H1 (cell line): ENCODE results near the gene MAOB. TPM values are rescaled to one million over a fixed set of nuclear protein-coding genes. Genes with fewer than 3 reads are reported as not detected.

Source experiments
- JUN ChIP-seq: IDR thresholded peaks from 2 replicates; pipeline ENCODE4 v1.6.1; 2011; ENCODE audit warnings: low read depth, mild to moderate bottlenecking, improper control_type of control experiment, low read length
- SIN3A ChIP-seq, 2 experiments: IDR thresholded peaks in 1 of 2; conservative IDR thresholded peaks in 1 of 2; 2 replicates each; pipeline ENCODE4 v1.6.1; 2011 to 2012; ENCODE audit warnings: low read length in 2 of 2, improper control_type of control experiment in 1 of 2, low read depth in 1 of 2, mild to moderate bottlenecking in 1 of 2
- YY1 ChIP-seq: IDR thresholded peaks from 2 replicates; pipeline ENCODE4 v1.6.1; 2011; ENCODE audit warnings: low read depth, mild to moderate bottlenecking, low read length
- polyA plus RNA-seq, 7 experiments: library from polyadenylated mRNA; depleted of rRNA in 3 of 7; stranded (reverse) in 5 of 7; unstranded in 2 of 7; fragments of >200 nt in 5 of 7; fragments of 200-250 nt in 2 of 7; gene quantifications; 1 replicate in 5 of 7; 2 replicates in 1 of 7; 4 replicates in 1 of 7; pipeline versions ENCODE4 v1.2.1 to v1.2.3, GENCODE V29; 2011 to 2013; ENCODE audit warnings: missing spikeins in 2 of 7, mixed read lengths in 2 of 7
- total RNA-seq: library from RNA; stranded (reverse); fragmentation: NEBNext Ultra II Directional; extraction: Animal tissue kit (Norgen Biotek cat#: 25700); gene quantifications from 2 replicates; pipeline ENCODE4 v1.2.1, GENCODE V29; 2021
- TF ChIP-seq, protein P1 (sequence below): fragments of 300-600 bp; sonication (generic); IDR thresholded peaks from 2 replicates; pipeline ENCODE4 v1.7.1; 2012; ENCODE audit warnings: low read length, moderate library complexity, mild to moderate bottlenecking, inconsistent platforms; ENCODE audit not compliant: insufficient replicate concordance

The MAOB gene
- total and polyA plus RNA-seq, 2 of the 8 experiments (the other 6 are each of a cell fraction or from before 2014, with no cell fraction given) = 0.73 to 1.1 TPM

DNA sequence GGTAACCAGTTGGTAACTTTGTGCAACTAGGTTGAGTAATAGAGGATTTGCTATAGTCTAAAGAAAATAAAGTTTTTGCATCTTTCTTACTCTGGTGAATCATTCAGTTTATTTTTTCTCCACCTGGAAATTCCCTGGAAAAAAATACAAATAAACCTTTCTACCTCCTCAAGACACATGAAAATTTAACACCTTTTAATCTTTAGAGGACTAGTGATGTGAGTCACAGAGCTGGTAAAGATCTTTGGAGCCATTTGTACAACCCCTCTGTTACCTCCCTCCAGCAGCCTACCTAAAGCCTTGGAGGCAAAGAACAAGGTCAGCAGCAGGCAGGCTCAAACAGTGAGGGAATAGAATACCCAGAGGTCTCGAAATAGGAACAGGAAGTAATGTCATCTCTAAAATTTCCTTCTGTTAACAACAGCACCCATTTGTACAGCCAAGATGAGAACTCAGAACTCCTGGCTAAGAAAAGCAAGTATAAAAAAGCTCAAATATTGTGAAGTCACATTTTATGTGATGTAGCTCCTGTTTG lies 10.2 kb upstream of the MAOB start (continued):
- TF ChIP-seq, protein P1, sequence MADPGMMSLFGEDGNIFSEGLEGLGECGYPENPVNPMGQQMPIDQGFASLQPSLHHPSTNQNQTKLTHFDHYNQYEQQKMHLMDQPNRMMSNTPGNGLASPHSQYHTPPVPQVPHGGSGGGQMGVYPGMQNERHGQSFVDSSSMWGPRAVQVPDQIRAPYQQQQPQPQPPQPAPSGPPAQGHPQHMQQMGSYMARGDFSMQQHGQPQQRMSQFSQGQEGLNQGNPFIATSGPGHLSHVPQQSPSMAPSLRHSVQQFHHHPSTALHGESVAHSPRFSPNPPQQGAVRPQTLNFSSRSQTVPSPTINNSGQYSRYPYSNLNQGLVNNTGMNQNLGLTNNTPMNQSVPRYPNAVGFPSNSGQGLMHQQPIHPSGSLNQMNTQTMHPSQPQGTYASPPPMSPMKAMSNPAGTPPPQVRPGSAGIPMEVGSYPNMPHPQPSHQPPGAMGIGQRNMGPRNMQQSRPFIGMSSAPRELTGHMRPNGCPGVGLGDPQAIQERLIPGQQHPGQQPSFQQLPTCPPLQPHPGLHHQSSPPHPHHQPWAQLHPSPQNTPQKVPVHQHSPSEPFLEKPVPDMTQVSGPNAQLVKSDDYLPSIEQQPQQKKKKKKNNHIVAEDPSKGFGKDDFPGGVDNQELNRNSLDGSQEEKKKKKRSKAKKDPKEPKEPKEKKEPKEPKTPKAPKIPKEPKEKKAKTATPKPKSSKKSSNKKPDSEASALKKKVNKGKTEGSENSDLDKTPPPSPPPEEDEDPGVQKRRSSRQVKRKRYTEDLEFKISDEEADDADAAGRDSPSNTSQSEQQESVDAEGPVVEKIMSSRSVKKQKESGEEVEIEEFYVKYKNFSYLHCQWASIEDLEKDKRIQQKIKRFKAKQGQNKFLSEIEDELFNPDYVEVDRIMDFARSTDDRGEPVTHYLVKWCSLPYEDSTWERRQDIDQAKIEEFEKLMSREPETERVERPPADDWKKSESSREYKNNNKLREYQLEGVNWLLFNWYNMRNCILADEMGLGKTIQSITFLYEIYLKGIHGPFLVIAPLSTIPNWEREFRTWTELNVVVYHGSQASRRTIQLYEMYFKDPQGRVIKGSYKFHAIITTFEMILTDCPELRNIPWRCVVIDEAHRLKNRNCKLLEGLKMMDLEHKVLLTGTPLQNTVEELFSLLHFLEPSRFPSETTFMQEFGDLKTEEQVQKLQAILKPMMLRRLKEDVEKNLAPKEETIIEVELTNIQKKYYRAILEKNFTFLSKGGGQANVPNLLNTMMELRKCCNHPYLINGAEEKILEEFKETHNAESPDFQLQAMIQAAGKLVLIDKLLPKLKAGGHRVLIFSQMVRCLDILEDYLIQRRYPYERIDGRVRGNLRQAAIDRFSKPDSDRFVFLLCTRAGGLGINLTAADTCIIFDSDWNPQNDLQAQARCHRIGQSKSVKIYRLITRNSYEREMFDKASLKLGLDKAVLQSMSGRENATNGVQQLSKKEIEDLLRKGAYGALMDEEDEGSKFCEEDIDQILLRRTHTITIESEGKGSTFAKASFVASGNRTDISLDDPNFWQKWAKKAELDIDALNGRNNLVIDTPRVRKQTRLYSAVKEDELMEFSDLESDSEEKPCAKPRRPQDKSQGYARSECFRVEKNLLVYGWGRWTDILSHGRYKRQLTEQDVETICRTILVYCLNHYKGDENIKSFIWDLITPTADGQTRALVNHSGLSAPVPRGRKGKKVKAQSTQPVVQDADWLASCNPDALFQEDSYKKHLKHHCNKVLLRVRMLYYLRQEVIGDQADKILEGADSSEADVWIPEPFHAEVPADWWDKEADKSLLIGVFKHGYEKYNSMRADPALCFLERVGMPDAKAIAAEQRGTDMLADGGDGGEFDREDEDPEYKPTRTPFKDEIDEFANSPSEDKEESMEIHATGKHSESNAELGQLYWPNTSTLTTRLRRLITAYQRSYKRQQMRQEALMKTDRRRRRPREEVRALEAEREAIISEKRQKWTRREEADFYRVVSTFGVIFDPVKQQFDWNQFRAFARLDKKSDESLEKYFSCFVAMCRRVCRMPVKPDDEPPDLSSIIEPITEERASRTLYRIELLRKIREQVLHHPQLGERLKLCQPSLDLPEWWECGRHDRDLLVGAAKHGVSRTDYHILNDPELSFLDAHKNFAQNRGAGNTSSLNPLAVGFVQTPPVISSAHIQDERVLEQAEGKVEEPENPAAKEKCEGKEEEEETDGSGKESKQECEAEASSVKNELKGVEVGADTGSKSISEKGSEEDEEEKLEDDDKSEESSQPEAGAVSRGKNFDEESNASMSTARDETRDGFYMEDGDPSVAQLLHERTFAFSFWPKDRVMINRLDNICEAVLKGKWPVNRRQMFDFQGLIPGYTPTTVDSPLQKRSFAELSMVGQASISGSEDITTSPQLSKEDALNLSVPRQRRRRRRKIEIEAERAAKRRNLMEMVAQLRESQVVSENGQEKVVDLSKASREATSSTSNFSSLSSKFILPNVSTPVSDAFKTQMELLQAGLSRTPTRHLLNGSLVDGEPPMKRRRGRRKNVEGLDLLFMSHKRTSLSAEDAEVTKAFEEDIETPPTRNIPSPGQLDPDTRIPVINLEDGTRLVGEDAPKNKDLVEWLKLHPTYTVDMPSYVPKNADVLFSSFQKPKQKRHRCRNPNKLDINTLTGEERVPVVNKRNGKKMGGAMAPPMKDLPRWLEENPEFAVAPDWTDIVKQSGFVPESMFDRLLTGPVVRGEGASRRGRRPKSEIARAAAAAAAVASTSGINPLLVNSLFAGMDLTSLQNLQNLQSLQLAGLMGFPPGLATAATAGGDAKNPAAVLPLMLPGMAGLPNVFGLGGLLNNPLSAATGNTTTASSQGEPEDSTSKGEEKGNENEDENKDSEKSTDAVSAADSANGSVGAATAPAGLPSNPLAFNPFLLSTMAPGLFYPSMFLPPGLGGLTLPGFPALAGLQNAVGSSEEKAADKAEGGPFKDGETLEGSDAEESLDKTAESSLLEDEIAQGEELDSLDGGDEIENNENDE = no peak
- TF ChIP-seq YY1 = no peak
- TF ChIP-seq SIN3A (conservative IDR thresholded peaks at IDR 0.05 in 1 of 2, IDR thresholded peaks at IDR 0.05 in 1 of 2; ENCODE audit: low read depth in 1 of 2, low read length in 2 of 2) = no peak
- TF ChIP-seq JUN = no peak
